HEK293 (cell line): Measurements from ENCODE around the gene ENKD1.
A peak's percentile ranks its signal among the peaks of the same experiment; 100 is the strongest.

Experiments used
- GLI2 ChIP-seq: fragments of 450-650 bp; formaldehyde crosslinking; IDR thresholded peaks from 2 replicates; pipeline ENCODE4; 2017; ENCODE audit warnings: missing biosample characterization, missing genetic modification characterization, low read depth, borderline replicate concordance
- HOXC10 ChIP-seq: sonication (generic); formaldehyde crosslinking; IDR thresholded peaks from 2 replicates; pipeline ENCODE4 v1.8.1; 2023; ENCODE audit warnings: mild to moderate bottlenecking, missing genetic modification reagents
- MZF1 ChIP-seq: fragments of 450-650 bp; formaldehyde crosslinking; IDR thresholded peaks from 2 replicates; pipeline ENCODE4 v1.5.1; 2017; ENCODE audit warnings: missing biosample characterization, missing genetic modification characterization, borderline replicate concordance
- RBAK ChIP-seq: fragments of 450-650 bp; formaldehyde crosslinking; IDR thresholded peaks from 2 replicates; pipeline ENCODE4 v1.5.1; 2016; ENCODE audit warnings: missing biosample characterization, missing genetic modification characterization
- YY2 ChIP-seq: fragments of 450-650 bp; formaldehyde crosslinking; IDR thresholded peaks from 2 replicates; pipeline ENCODE4 v1.5.1; 2016; ENCODE audit warnings: missing biosample characterization, missing genetic modification characterization
- ZNF10 ChIP-seq: fragments of 450-650 bp; formaldehyde crosslinking; IDR thresholded peaks from 2 replicates; pipeline ENCODE4 v1.5.1; 2017; ENCODE audit warnings: missing biosample characterization, missing genetic modification characterization
- ZNF121 ChIP-seq: fragments of 450-650 bp; formaldehyde crosslinking; IDR thresholded peaks from 2 replicates; pipeline ENCODE4 v1.5.1; 2016; ENCODE audit warnings: missing biosample characterization, missing genetic modification characterization
- ZNF132 ChIP-seq: fragments of 450-650 bp; formaldehyde crosslinking; IDR thresholded peaks from 2 replicates; pipeline ENCODE4 v1.5.1; 2017; ENCODE audit warnings: missing biosample characterization, missing genetic modification characterization, borderline replicate concordance
- ZNF184 ChIP-seq: fragments of 450-650 bp; IDR thresholded peaks from 2 replicates; pipeline ENCODE4 v1.5.1; 2018; ENCODE audit warnings: missing biosample characterization, mild to moderate bottlenecking, missing genetic modification characterization
- ZNF211 ChIP-seq: fragments of 450-650 bp; formaldehyde crosslinking; IDR thresholded peaks from 2 replicates; pipeline ENCODE4 v1.5.1; 2016; ENCODE audit warnings: low read depth, missing biosample characterization, missing genetic modification characterization
- ZNF292 ChIP-seq: fragments of 450-650 bp; formaldehyde crosslinking; IDR thresholded peaks from 2 replicates; pipeline ENCODE4 v1.5.1; 2016; ENCODE audit warnings: low read depth, missing biosample characterization, missing genetic modification characterization, borderline replicate concordance
- ZNF302 ChIP-seq: fragments of 450-650 bp; formaldehyde crosslinking; IDR thresholded peaks from 2 replicates; pipeline ENCODE4 v1.5.1; 2016; ENCODE audit warnings: missing biosample characterization, missing genetic modification characterization, low read depth
- ZNF354C ChIP-seq: fragments of 450-650 bp; formaldehyde crosslinking; IDR thresholded peaks from 2 replicates; pipeline ENCODE4 v1.5.1; 2016; ENCODE audit warnings: missing biosample characterization, missing genetic modification characterization, low read depth, borderline replicate concordance
- ZNF37A ChIP-seq: fragments of 450-650 bp; IDR thresholded peaks from 2 replicates; pipeline ENCODE4 v1.5.1; 2018; ENCODE audit warnings: missing biosample characterization, missing genetic modification characterization
- ZNF426 ChIP-seq: fragments of 450-650 bp; formaldehyde crosslinking; IDR thresholded peaks from 2 replicates; pipeline ENCODE4 v1.5.1; 2017; ENCODE audit warnings: missing biosample characterization, missing genetic modification characterization, mild to moderate bottlenecking, inconsistent platforms, moderate library complexity
- ZNF473 ChIP-seq: fragments of 450-650 bp; formaldehyde crosslinking; IDR thresholded peaks from 2 replicates; pipeline ENCODE4 v1.5.1; 2017; ENCODE audit warnings: missing biosample characterization, missing genetic modification characterization
- ZNF529 ChIP-seq: fragments of 450-650 bp; formaldehyde crosslinking; IDR thresholded peaks from 2 replicates; pipeline ENCODE4 v1.5.1; 2017; ENCODE audit warnings: missing genetic modification characterization, missing biosample characterization; ENCODE audit not compliant: insufficient replicate concordance
- ZNF530 ChIP-seq: fragments of 450-650 bp; formaldehyde crosslinking; IDR thresholded peaks from 2 replicates; pipeline ENCODE4 v1.5.1; 2016; ENCODE audit warnings: low read depth, missing biosample characterization, missing genetic modification characterization
- ZNF549 ChIP-seq: fragments of 450-650 bp; IDR thresholded peaks from 2 replicates; pipeline ENCODE4 v1.5.1; 2018; ENCODE audit warnings: missing biosample characterization, missing genetic modification characterization, mild to moderate bottlenecking, inconsistent platforms, moderate library complexity
- ZNF610 ChIP-seq: fragments of 450-650 bp; formaldehyde crosslinking; IDR thresholded peaks from 2 replicates; pipeline ENCODE4 v1.5.1; 2016; ENCODE audit warnings: missing biosample characterization, missing genetic modification characterization, borderline replicate concordance
- ZNF623 ChIP-seq: fragments of 450-650 bp; formaldehyde crosslinking; IDR thresholded peaks from 2 replicates; pipeline ENCODE4 v1.5.1; 2016; ENCODE audit warnings: missing biosample characterization, missing genetic modification characterization
- ZNF664 ChIP-seq: fragments of 450-650 bp; formaldehyde crosslinking; IDR thresholded peaks from 2 replicates; pipeline ENCODE4 v1.5.1; 2016; ENCODE audit warnings: missing biosample characterization, missing genetic modification characterization
- ZNF670 ChIP-seq: fragments of 450-650 bp; formaldehyde crosslinking; IDR thresholded peaks from 2 replicates; pipeline ENCODE4 v1.5.1; 2016; ENCODE audit warnings: missing biosample characterization, missing genetic modification characterization, low read depth
- ZNF76 ChIP-seq: fragments of 450-650 bp; formaldehyde crosslinking; IDR thresholded peaks from 2 replicates; pipeline ENCODE4; 2016; ENCODE audit warnings: low read depth, missing biosample characterization, missing genetic modification characterization, borderline replicate concordance
- ZSCAN23 ChIP-seq: fragments of 450-650 bp; formaldehyde crosslinking; IDR thresholded peaks from 2 replicates; pipeline ENCODE4 v1.5.1; 2016; ENCODE audit warnings: missing biosample characterization, missing genetic modification characterization
- TF ChIP-seq, protein P1 (sequence below): fragments of 450-650 bp; formaldehyde crosslinking; IDR thresholded peaks from 2 replicates; pipeline ENCODE4 v1.5.1; 2016; ENCODE audit warnings: missing biosample characterization, missing genetic modification characterization, low read depth
- TF ChIP-seq, protein P2 (sequence below): fragments of 450-650 bp; formaldehyde crosslinking; IDR thresholded peaks from 2 replicates; pipeline ENCODE4 v1.5.1; 2017; ENCODE audit warnings: missing biosample characterization, mild to moderate bottlenecking, missing genetic modification characterization, moderate library complexity
- TF ChIP-seq, protein P3 (sequence below): fragments of 450-650 bp; formaldehyde crosslinking; IDR thresholded peaks from 2 replicates; pipeline ENCODE4 v1.5.1; 2016; ENCODE audit warnings: missing biosample characterization, missing genetic modification characterization
- TF ChIP-seq, protein P4 (sequence below): IDR thresholded peaks from 2 replicates; pipeline ENCODE4 v1.6.1; 2011; ENCODE audit warnings: mild to moderate bottlenecking, low read depth, low read length, borderline replicate concordance
- TF ChIP-seq, protein P5 (sequence below): fragments of 450-650 bp; formaldehyde crosslinking; optimal IDR thresholded peaks from 2 replicates; pipeline ENCODE3; 2016; ENCODE audit warnings: missing biosample characterization, mild to moderate bottlenecking, missing genetic modification characterization
- TF ChIP-seq, protein P6 (sequence below): fragments of 450-650 bp; formaldehyde crosslinking; IDR thresholded peaks from 2 replicates; pipeline ENCODE4 v1.5.1; 2016; ENCODE audit warnings: missing biosample characterization, missing genetic modification characterization

Gene ENKD1

DNA sequence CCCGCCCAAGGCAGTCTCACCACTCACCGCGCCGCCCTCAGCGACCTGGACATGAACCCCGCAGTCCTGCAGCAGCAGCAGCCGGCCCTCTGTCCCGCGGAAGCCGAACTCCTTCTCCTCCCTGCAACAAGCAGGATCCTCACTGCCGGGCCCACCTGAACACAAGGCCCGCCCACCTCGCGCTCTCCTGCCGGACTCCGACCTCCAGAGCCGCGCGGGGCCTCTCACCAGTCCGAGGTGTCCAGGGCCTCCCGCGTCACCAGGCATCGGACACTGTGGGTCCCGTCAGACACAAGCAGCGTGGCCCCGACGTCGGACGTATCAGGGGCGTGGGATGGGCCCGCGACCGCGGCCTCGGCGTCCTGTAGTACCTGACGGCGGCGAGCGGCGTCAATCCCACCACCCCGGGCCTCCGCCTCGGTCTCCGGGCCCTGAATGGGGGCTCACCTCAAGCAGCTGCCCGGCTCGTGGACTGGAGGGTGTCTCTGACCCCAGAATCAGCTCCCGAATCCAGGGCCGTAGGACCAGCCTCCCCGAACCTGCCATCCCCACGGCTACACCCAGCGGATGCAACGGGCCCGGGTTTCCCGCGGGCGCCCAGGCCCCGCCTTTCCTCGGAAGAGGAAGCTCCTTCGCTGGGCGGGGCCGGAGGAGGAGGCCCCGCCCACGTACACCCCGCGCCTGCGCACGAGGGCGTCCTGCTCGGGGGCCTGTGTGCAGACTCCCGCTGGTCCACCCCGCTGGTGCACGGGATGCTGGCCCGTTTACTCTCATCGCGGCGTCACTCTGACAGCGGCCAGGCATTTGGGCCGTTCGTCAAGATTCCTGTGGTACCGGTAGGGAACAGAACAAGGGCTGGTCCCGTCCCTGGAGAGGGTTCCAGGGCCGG lies 6.6 kb downstream of the ENKD1 start, which contains the start of gene ACD (continued):
- TF ChIP-seq ZNF121 (tag by site-specific recombination) (no peak; the same call in 1 of the 2 replicates), ZNF211 (tag by site-specific recombination) (no peak), ZSCAN23 (no peak), ZNF670 (tag by site-specific recombination) (no peak), ZNF549 (no peak), ZNF292 (no peak), YY2 (no peak), ZNF10 (tag by site-specific recombination) (no peak; the same call in 1 of the 2 replicates), ZNF354C (tag by site-specific recombination) (no peak), ZNF530 (no peak), ZNF529 (tag by site-specific recombination) (no peak), ZNF37A (tag by site-specific recombination) (no peak), RBAK (tag by site-specific recombination) (no peak), GLI2 (tag by site-specific recombination) (no peak), ZNF76 (tag by site-specific recombination) (no peak), ZNF132 (tag by site-specific recombination) (no peak), MZF1 (no peak), ZNF184 (tag by site-specific recombination) (no peak), ZNF473 (tag by site-specific recombination) (no peak), HOXC10 (CRISPR knock-in tag) (no peak), ZNF623 (no peak), ZNF426 (tag by site-specific recombination) (no peak), ZNF610 (tag by site-specific recombination) (no peak), ZNF302 (tag by site-specific recombination) (no peak), ZNF664 (no peak)
- TF ChIP-seq, protein P1, sequence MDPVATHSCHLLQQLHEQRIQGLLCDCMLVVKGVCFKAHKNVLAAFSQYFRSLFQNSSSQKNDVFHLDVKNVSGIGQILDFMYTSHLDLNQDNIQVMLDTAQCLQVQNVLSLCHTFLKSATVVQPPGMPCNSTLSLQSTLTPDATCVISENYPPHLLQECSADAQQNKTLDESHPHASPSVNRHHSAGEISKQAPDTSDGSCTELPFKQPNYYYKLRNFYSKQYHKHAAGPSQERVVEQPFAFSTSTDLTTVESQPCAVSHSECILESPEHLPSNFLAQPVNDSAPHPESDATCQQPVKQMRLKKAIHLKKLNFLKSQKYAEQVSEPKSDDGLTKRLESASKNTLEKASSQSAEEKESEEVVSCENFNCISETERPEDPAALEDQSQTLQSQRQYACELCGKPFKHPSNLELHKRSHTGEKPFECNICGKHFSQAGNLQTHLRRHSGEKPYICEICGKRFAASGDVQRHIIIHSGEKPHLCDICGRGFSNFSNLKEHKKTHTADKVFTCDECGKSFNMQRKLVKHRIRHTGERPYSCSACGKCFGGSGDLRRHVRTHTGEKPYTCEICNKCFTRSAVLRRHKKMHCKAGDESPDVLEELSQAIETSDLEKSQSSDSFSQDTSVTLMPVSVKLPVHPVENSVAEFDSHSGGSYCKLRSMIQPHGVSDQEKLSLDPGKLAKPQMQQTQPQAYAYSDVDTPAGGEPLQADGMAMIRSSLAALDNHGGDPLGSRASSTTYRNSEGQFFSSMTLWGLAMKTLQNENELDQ, result no peak
- TF ChIP-seq, protein P2, sequence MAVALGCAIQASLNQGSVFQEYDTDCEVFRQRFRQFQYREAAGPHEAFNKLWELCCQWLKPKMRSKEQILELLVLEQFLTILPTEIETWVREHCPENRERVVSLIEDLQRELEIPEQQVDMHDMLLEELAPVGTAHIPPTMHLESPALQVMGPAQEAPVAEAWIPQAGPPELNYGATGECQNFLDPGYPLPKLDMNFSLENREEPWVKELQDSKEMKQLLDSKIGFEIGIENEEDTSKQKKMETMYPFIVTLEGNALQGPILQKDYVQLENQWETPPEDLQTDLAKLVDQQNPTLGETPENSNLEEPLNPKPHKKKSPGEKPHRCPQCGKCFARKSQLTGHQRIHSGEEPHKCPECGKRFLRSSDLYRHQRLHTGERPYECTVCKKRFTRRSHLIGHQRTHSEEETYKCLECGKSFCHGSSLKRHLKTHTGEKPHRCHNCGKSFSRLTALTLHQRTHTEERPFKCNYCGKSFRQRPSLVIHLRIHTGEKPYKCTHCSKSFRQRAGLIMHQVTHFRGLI (tag by site-specific recombination), result no peak
- TF ChIP-seq, protein P3, sequence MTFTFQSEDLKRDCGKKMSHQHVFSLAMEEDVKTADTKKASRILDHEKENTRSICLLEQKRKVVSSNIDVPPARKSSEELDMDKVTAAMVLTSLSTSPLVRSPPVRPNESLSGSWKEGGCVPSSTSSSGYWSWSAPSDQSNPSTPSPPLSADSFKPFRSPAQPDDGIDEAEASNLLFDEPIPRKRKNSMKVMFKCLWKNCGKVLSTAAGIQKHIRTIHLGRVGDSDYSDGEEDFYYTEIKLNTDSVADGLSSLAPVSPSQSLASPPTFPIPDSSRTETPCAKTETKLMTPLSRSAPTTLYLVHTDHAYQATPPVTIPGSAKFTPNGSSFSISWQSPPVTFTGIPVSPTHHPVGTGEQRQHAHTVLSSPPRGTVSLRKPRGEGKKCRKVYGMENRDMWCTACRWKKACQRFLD, result no peak
- TF ChIP-seq, protein P4, sequence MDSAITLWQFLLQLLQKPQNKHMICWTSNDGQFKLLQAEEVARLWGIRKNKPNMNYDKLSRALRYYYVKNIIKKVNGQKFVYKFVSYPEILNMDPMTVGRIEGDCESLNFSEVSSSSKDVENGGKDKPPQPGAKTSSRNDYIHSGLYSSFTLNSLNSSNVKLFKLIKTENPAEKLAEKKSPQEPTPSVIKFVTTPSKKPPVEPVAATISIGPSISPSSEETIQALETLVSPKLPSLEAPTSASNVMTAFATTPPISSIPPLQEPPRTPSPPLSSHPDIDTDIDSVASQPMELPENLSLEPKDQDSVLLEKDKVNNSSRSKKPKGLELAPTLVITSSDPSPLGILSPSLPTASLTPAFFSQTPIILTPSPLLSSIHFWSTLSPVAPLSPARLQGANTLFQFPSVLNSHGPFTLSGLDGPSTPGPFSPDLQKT, result no peak
- TF ChIP-seq, protein P5, sequence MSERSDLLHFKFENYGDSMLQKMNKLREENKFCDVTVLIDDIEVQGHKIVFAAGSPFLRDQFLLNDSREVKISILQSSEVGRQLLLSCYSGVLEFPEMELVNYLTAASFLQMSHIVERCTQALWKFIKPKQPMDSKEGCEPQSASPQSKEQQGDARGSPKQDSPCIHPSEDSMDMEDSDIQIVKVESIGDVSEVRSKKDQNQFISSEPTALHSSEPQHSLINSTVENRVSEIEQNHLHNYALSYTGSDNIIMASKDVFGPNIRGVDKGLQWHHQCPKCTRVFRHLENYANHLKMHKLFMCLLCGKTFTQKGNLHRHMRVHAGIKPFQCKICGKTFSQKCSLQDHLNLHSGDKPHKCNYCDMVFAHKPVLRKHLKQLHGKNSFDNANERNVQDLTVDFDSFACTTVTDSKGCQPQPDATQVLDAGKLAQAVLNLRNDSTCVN (tag by site-specific recombination), result peak; percentile 73
- TF ChIP-seq, protein P6, sequence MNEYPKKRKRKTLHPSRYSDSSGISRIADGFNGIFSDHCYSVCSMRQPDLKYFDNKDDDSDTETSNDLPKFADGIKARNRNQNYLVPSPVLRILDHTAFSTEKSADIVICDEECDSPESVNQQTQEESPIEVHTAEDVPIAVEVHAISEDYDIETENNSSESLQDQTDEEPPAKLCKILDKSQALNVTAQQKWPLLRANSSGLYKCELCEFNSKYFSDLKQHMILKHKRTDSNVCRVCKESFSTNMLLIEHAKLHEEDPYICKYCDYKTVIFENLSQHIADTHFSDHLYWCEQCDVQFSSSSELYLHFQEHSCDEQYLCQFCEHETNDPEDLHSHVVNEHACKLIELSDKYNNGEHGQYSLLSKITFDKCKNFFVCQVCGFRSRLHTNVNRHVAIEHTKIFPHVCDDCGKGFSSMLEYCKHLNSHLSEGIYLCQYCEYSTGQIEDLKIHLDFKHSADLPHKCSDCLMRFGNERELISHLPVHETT (tag by site-specific recombination), result no peak
